ENCODE measurements around the gene ZMIZ1.

Gene ZMIZ1

GRCh38 chr10:79342295-79342761, 273.6 kb downstream of the ZMIZ1 start:
- Histone ChIP-seq H3K36me3 (ENCODE audit: insufficient read depth, insufficient read length, low read length) (no peaks in the 10 kb centered on the region), H3K27me3 (ENCODE audit: insufficient read depth, insufficient read length) (peaks cover 6% of the 10 kb centered on the region), H3K9ac (ENCODE audit: insufficient read length, low read depth) (no peak overlapping the region), H3K4me3 (ENCODE audit: insufficient read length, low read depth) (no peak overlapping the region), H3K4me1 (ENCODE audit: insufficient read depth, insufficient read length) (peaks cover 15% of the 10 kb centered on the region), H3K9me3 (ENCODE audit: insufficient read depth, low read length) (peaks cover 7% of the 10 kb centered on the region; the same call in 1 of the 2 replicates)
- no peak for DNase-seq (ENCODE audit: low read depth, low spot score)
- TF ChIP-seq SUZ12 (IDR thresholded peaks at IDR 0.05; ENCODE audit: extremely low read depth, insufficient read depth, insufficient read length) (no peak), ZNF274 (IDR thresholded peaks at IDR 0.05; ENCODE audit: low read depth, low read length) (no peak), YY1 (IDR thresholded peaks at IDR 0.05; ENCODE audit: insufficient read depth, insufficient read length) (no peak)

GRCh38 chr10:79342811-79343561, 274.2 kb downstream of the ZMIZ1 start:
- peaks cover 15% of the 10 kb centered on the region for H3K4me1 ChIP-seq (ENCODE audit: insufficient read depth, insufficient read length)
- DNase-seq (ENCODE audit: low read depth, low spot score) = no peak

GRCh38 chr10:79344502-79345195, 275.9 kb downstream of the ZMIZ1 start:
- Histone ChIP-seq H3K4me1 (ENCODE audit: insufficient read depth, insufficient read length) (peaks cover 17% of the 10 kb centered on the region), H3K4me3 (ENCODE audit: insufficient read length, low read depth) (no peak overlapping the region), H3K36me3 (ENCODE audit: insufficient read depth, insufficient read length, low read length) (peaks cover 13% of the 10 kb centered on the region), H3K9ac (ENCODE audit: insufficient read length, low read depth) (no peak overlapping the region), H3K27me3 (ENCODE audit: insufficient read depth, insufficient read length) (peaks cover 4% of the 10 kb centered on the region), H3K9me3 (ENCODE audit: insufficient read depth, low read length) (no peaks in the 10 kb centered on the region)
- no peak for DNase-seq (ENCODE audit: low read depth, low spot score)
- TF ChIP-seq YY1 (IDR thresholded peaks at IDR 0.05; ENCODE audit: insufficient read depth, insufficient read length) (no peak), SUZ12 (IDR thresholded peaks at IDR 0.05; ENCODE audit: extremely low read depth, insufficient read depth, insufficient read length) (no peak), ZNF274 (IDR thresholded peaks at IDR 0.05; ENCODE audit: low read depth, low read length) (no peak)

More at GRCh38 chr10:79342811-79343561, 274.2 kb downstream of the ZMIZ1 start:
- TF ChIP-seq YY1 (IDR thresholded peaks at IDR 0.05; ENCODE audit: insufficient read depth, insufficient read length) (no peak), SUZ12 (IDR thresholded peaks at IDR 0.05; ENCODE audit: extremely low read depth, insufficient read depth, insufficient read length) (no peak), ZNF274 (IDR thresholded peaks at IDR 0.05; ENCODE audit: low read depth, low read length) (no peak)
- Histone ChIP-seq H3K27me3 (ENCODE audit: insufficient read depth, insufficient read length) (peaks cover 6% of the 10 kb centered on the region), H3K9ac (ENCODE audit: insufficient read length, low read depth) (no peak overlapping the region), H3K36me3 (ENCODE audit: insufficient read depth, insufficient read length, low read length) (no peaks in the 10 kb centered on the region), H3K4me3 (ENCODE audit: insufficient read length, low read depth) (no peak overlapping the region), H3K9me3 (ENCODE audit: insufficient read depth, low read length) (0 out of 2 replicates have a peak, but pooled peaks cover under 1% of the 10 kb centered on the region)

GRCh38 chr10:79345241-79346011, 276.7 kb downstream of the ZMIZ1 start:
- DNase-seq (ENCODE audit: low read depth, low spot score) = no peak
- no peak overlapping the region for H3K4me3 ChIP-seq (ENCODE audit: insufficient read length, low read depth)
- no peak overlapping the region for H3K9ac ChIP-seq (ENCODE audit: insufficient read length, low read depth)
- H3K36me3 ChIP-seq (ENCODE audit: insufficient read depth, insufficient read length, low read length) = peaks cover 21% of the 10 kb centered on the region
- no peak for TF ChIP-seq ZNF274 (IDR thresholded peaks at IDR 0.05; ENCODE audit: low read depth, low read length)
- no peak for TF ChIP-seq SUZ12 (IDR thresholded peaks at IDR 0.05; ENCODE audit: extremely low read depth, insufficient read depth, insufficient read length)
- no peak for TF ChIP-seq YY1 (IDR thresholded peaks at IDR 0.05; ENCODE audit: insufficient read depth, insufficient read length)
- peaks cover 4% of the 10 kb centered on the region for H3K27me3 ChIP-seq (ENCODE audit: insufficient read depth, insufficient read length)
- H3K4me1 ChIP-seq (ENCODE audit: insufficient read depth, insufficient read length) = peaks cover 17% of the 10 kb centered on the region
- no peaks in the 10 kb centered on the region for H3K9me3 ChIP-seq (ENCODE audit: insufficient read depth, low read length)

GRCh38 chr10:79346012-79346340, 277.2 kb downstream of the ZMIZ1 start:
- no peak for DNase-seq (ENCODE audit: low read depth, low spot score)
- Histone ChIP-seq H3K36me3 (ENCODE audit: insufficient read depth, insufficient read length, low read length) (peaks cover 26% of the 10 kb centered on the region), H3K9me3 (ENCODE audit: insufficient read depth, low read length) (no peaks in the 10 kb centered on the region), H3K27me3 (ENCODE audit: insufficient read depth, insufficient read length) (peaks cover 4% of the 10 kb centered on the region), H3K4me1 (ENCODE audit: insufficient read depth, insufficient read length) (peaks cover 18% of the 10 kb centered on the region), H3K4me3 (ENCODE audit: insufficient read length, low read depth) (no peak overlapping the region), H3K9ac (ENCODE audit: insufficient read length, low read depth) (no peak overlapping the region)
- TF ChIP-seq YY1 (IDR thresholded peaks at IDR 0.05; ENCODE audit: insufficient read depth, insufficient read length) (no peak), ZNF274 (IDR thresholded peaks at IDR 0.05; ENCODE audit: low read depth, low read length) (no peak), SUZ12 (IDR thresholded peaks at IDR 0.05; ENCODE audit: extremely low read depth, insufficient read depth, insufficient read length) (no peak)

GRCh38 chr10:79346388-79347225, 277.8 kb downstream of the ZMIZ1 start:
- TF ChIP-seq YY1 (IDR thresholded peaks at IDR 0.05; ENCODE audit: insufficient read depth, insufficient read length) (no peak), SUZ12 (IDR thresholded peaks at IDR 0.05; ENCODE audit: extremely low read depth, insufficient read depth, insufficient read length) (no peak), ZNF274 (IDR thresholded peaks at IDR 0.05; ENCODE audit: low read depth, low read length) (no peak)
- Histone ChIP-seq H3K9me3 (ENCODE audit: insufficient read depth, low read length) (no peaks in the 10 kb centered on the region), H3K4me1 (ENCODE audit: insufficient read depth, insufficient read length) (peaks cover 18% of the 10 kb centered on the region), H3K27me3 (ENCODE audit: insufficient read depth, insufficient read length) (peaks cover 4% of the 10 kb centered on the region), H3K36me3 (ENCODE audit: insufficient read depth, insufficient read length, low read length) (peaks cover 31% of the 10 kb centered on the region), H3K4me3 (ENCODE audit: insufficient read length, low read depth) (no peak overlapping the region), H3K9ac (ENCODE audit: insufficient read length, low read depth) (peak overlapping the region; percentile 14)
- DNase-seq (ENCODE audit: low read depth, low spot score) = no peak

All from NT2/D1 (cell line).